ENCODE measurements around the gene PPDPF. TPM values are rescaled to one million over a fixed set of nuclear protein-coding genes. Genes with fewer than 3 reads are reported as not detected.

PPDPF gene
- total RNA-seq, 1 experiment from 2014 or later: 245 TPM

DNA sequence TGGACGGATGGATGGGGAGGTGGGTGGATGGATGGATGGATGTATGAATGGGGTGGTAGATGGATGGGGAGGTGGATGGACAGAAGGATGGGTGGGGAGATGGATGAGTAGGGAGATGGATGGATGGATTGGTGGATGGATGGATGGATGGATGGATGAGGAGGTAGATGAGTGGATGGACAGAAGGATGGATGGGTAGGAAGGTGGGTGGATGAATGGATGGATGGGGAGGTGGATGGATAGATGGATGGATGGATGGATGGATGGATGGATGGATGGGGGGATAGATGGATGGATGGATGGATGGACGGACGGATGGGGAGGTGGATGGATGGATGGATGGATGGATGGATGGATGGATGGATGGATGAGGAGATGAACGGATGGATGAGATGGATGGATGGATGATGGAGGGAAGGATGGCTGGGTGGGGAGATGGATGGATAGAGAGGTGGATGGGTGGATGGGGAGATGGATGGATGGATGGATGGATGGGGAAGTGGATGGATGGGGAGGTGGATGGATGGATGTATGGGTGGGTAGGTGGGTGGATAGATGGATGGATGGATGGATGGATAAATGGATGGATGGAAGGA lies 28.8 kb upstream of the PPDPF start:
- Histone ChIP-seq H3K36me3 (ENCODE audit: low read depth, low read length) (peaks cover 50% of the 10 kb centered on the region), H2AFZ (ENCODE audit: low read length) (no peak overlapping the region), H3K4me3 (ENCODE audit: low read length) (no peak overlapping the region), H3K79me2 (ENCODE audit: low read length) (peaks cover 5% of the 10 kb centered on the region), H3K27ac (ENCODE audit: low read length) (no peak overlapping the region), H3K9me2 (replicated peaks; ENCODE audit: low read length) (no peaks in the 10 kb centered on the region), H3K9ac (ENCODE audit: low read length) (no peak overlapping the region), H3K4me1 (ENCODE audit: insufficient read depth, low read length) (peaks cover 2% of the 10 kb centered on the region; the same call in 1 of the 2 replicates), H3K9me3 (ENCODE audit: low read length) (no peaks in the 10 kb centered on the region), H3K4me2 (ENCODE audit: low read length) (no peak overlapping the region), H4K20me1 (ENCODE audit: low read length) (no peaks in the 10 kb centered on the region; the same call in 1 of the 2 replicates), H3K27me3 (ENCODE audit: low read length) (no peaks in the 10 kb centered on the region), H3F3A (ENCODE audit: low read length, unreplicated experiment) (no peaks in the 10 kb centered on the region)
- no TSS peak for BruUV-seq (replicated peaks)
- POLR2A ChIA-PET (ENCODE audit: unreplicated experiment): no interaction called here
- TF ChIP-seq, protein P1, sequence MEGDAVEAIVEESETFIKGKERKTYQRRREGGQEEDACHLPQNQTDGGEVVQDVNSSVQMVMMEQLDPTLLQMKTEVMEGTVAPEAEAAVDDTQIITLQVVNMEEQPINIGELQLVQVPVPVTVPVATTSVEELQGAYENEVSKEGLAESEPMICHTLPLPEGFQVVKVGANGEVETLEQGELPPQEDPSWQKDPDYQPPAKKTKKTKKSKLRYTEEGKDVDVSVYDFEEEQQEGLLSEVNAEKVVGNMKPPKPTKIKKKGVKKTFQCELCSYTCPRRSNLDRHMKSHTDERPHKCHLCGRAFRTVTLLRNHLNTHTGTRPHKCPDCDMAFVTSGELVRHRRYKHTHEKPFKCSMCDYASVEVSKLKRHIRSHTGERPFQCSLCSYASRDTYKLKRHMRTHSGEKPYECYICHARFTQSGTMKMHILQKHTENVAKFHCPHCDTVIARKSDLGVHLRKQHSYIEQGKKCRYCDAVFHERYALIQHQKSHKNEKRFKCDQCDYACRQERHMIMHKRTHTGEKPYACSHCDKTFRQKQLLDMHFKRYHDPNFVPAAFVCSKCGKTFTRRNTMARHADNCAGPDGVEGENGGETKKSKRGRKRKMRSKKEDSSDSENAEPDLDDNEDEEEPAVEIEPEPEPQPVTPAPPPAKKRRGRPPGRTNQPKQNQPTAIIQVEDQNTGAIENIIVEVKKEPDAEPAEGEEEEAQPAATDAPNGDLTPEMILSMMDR (conservative IDR thresholded peaks at IDR 0.05; ENCODE audit: low read depth, low read length): no peak
- no peak for TF ChIP-seq EZH2 (IDR thresholded peaks at IDR 0.05; ENCODE audit: low read length, unreplicated experiment)
- no peak for TF ChIP-seq EZH2phosphoT487 (IDR thresholded peaks at IDR 0.05; ENCODE audit: borderline replicate concordance, low read length)
- intact Hi-C loops (cut with micrococcal nuclease): no loop called here
- DNase-seq (no peak), ATAC-seq (no peak)
- CTCF ChIA-PET: no interaction called here

- POLR2A ChIA-PET (ENCODE audit: unreplicated experiment): no interaction called here
- CTCF ChIA-PET: no interaction called here
- Histone ChIP-seq H3K79me2 (ENCODE audit: low read length) (peaks cover 13% of the 10 kb centered on the region), H3K4me3 (ENCODE audit: low read length) (no peak overlapping the region), H4K20me1 (ENCODE audit: low read length) (no peaks in the 10 kb centered on the region; the same call in 1 of the 2 replicates), H3F3A (ENCODE audit: low read length, unreplicated experiment) (no peaks in the 10 kb centered on the region), H3K27ac (ENCODE audit: low read length) (no peak overlapping the region), H3K9ac (ENCODE audit: low read length) (no peak overlapping the region), H3K9me2 (replicated peaks; ENCODE audit: low read length) (no peaks in the 10 kb centered on the region), H3K4me1 (ENCODE audit: insufficient read depth, low read length) (peaks cover 10% of the 10 kb centered on the region), H3K4me2 (ENCODE audit: low read length) (no peak overlapping the region), H3K27me3 (ENCODE audit: low read length) (no peaks in the 10 kb centered on the region), H2AFZ (ENCODE audit: low read length) (no peak overlapping the region), H3K9me3 (ENCODE audit: low read length) (no peaks in the 10 kb centered on the region), H3K36me3 (ENCODE audit: low read depth, low read length) (peaks cover 50% of the 10 kb centered on the region)
- DNase-seq (no peak), ATAC-seq (no peak)
- intact Hi-C loops (cut with micrococcal nuclease): no loop called here
- no TSS peak for BruUV-seq (replicated peaks)
- TF ChIP-seq, protein P1 (conservative IDR thresholded peaks at IDR 0.05; ENCODE audit: low read depth, low read length): no peak
- no peak for TF ChIP-seq EZH2 (IDR thresholded peaks at IDR 0.05; ENCODE audit: low read length, unreplicated experiment)
- TF ChIP-seq EZH2phosphoT487 (IDR thresholded peaks at IDR 0.05; ENCODE audit: borderline replicate concordance, low read length): no peak
Measured at GRCh38 chr20:63492518-63492917, 28.0 kb upstream of the PPDPF start.

GRCh38 chr20:63492982-63493381 lies 27.6 kb upstream of the PPDPF start:
- Histone ChIP-seq H3K79me2 (ENCODE audit: low read length) (peaks cover 17% of the 10 kb centered on the region), H3K9me2 (replicated peaks; ENCODE audit: low read length) (no peaks in the 10 kb centered on the region), H3K9ac (ENCODE audit: low read length) (no peak overlapping the region), H3K4me2 (ENCODE audit: low read length) (no peak overlapping the region), H3F3A (ENCODE audit: low read length, unreplicated experiment) (no peaks in the 10 kb centered on the region), H3K4me1 (ENCODE audit: insufficient read depth, low read length) (peaks cover 14% of the 10 kb centered on the region), H3K36me3 (ENCODE audit: low read depth, low read length) (peaks cover 50% of the 10 kb centered on the region), H4K20me1 (ENCODE audit: low read length) (no peaks in the 10 kb centered on the region; the same call in 1 of the 2 replicates), H2AFZ (ENCODE audit: low read length) (no peak overlapping the region), H3K4me3 (ENCODE audit: low read length) (no peak overlapping the region), H3K27ac (ENCODE audit: low read length) (no peak overlapping the region), H3K9me3 (ENCODE audit: low read length) (no peaks in the 10 kb centered on the region), H3K27me3 (ENCODE audit: low read length) (no peaks in the 10 kb centered on the region)
- intact Hi-C loops (cut with micrococcal nuclease): no loop called here
- POLR2A ChIA-PET (ENCODE audit: unreplicated experiment): no interaction called here
- no TSS peak for BruUV-seq (replicated peaks)
- CTCF ChIA-PET: no interaction called here
- DNase-seq: no peak
- TF ChIP-seq, protein P1 (conservative IDR thresholded peaks at IDR 0.05; ENCODE audit: low read depth, low read length): no peak
- TF ChIP-seq EZH2 (IDR thresholded peaks at IDR 0.05; ENCODE audit: low read length, unreplicated experiment) (no peak), EZH2phosphoT487 (IDR thresholded peaks at IDR 0.05; ENCODE audit: borderline replicate concordance, low read length) (no peak)
- ATAC-seq: no peak
